DND-41 (cell line): Measurements from ENCODE around the gene SEMA6A.

Experiments used
- EZH2 ChIP-seq: IDR thresholded peaks from 3 replicates; pipeline ENCODE4 v1.6.1; 2012; ENCODE audit warnings: borderline replicate concordance, low read depth, mild to moderate bottlenecking, moderate library complexity, low read length, inconsistent platforms; ENCODE audit not compliant: severe bottlenecking
- TF ChIP-seq, protein P1 (sequence below): IDR thresholded peaks from 2 replicates; pipeline ENCODE4 v1.5.1; 2012; ENCODE audit warnings: borderline replicate concordance, low read length, moderate library complexity, mild to moderate bottlenecking; ENCODE audit not compliant: poor library complexity, severe bottlenecking; ENCODE audit errors: extremely low read depth

DNA sequence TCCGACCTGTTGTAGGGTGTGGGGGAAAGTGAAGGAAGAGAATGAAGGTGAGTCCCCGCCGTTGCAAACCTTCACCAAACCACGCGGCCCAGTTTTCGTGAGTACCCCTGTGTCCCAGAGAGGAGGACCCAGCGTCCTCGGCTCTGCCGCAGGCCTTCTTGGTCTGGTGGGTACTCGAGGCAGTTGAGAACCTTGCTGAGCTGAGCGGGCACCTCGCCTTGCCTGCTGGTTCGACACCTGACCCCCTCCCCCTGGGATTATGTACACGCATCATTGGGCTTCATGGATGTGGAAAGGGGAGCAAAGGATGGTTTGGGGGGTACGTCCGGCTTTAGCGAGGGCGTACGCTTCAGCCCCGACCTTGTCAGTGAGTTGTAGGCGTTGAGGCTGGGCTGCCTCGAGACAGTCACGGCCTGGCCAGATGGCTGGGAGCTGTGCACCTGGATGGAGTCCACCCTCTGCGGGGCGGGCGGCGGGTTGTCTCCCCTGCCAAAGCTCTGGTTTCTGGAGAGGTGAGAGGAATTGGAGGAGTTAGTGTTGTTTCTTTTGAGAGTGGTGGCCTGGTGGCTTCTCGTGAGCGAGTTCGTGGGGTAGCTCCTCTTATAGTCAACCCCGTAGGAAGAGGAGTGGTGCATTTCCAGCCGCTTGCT lies 128.1 kb downstream of the SEMA6A start:
- no peak for TF ChIP-seq EZH2
- TF ChIP-seq, protein P1, sequence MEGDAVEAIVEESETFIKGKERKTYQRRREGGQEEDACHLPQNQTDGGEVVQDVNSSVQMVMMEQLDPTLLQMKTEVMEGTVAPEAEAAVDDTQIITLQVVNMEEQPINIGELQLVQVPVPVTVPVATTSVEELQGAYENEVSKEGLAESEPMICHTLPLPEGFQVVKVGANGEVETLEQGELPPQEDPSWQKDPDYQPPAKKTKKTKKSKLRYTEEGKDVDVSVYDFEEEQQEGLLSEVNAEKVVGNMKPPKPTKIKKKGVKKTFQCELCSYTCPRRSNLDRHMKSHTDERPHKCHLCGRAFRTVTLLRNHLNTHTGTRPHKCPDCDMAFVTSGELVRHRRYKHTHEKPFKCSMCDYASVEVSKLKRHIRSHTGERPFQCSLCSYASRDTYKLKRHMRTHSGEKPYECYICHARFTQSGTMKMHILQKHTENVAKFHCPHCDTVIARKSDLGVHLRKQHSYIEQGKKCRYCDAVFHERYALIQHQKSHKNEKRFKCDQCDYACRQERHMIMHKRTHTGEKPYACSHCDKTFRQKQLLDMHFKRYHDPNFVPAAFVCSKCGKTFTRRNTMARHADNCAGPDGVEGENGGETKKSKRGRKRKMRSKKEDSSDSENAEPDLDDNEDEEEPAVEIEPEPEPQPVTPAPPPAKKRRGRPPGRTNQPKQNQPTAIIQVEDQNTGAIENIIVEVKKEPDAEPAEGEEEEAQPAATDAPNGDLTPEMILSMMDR: no peak
